Fibroblast of lung (primary cell): ENCODE results near the gene DNER. TPM values are rescaled to one million over a fixed set of nuclear protein-coding genes. Genes with fewer than 3 reads are reported as not detected.

Experiments used
- DNase-seq, 2 donors: peaks; one replicate each; pipeline versions ENCODE4 v3.0.0 to v3.0.0-alpha.2; 2010; ENCODE audit warnings: low read depth in 2 of 2
- H2AFZ ChIP-seq: 2 replicates; pipeline ENCODE4 v1.5.1; 2012; ENCODE audit warnings: low read length, control low read depth, inconsistent platforms
- H3K27ac ChIP-seq: 2 replicates; pipeline ENCODE4 v1.5.1; 2011; ENCODE audit warnings: low read length, control low read depth; ENCODE audit not compliant: insufficient read depth
- H3K27me3 ChIP-seq: 2 replicates; pipeline ENCODE4 v1.5.1; 2011; ENCODE audit warnings: mild to moderate bottlenecking, low read length; ENCODE audit not compliant: control insufficient read depth, insufficient read depth
- H3K36me3 ChIP-seq: 2 replicates; pipeline ENCODE4 v1.5.1; 2011; ENCODE audit warnings: low read length; ENCODE audit not compliant: control insufficient read depth, insufficient read depth
- H3K4me1 ChIP-seq: 2 replicates; pipeline ENCODE4 v1.5.1; 2011; ENCODE audit warnings: low read length; ENCODE audit not compliant: control insufficient read depth, insufficient read depth; ENCODE audit errors: extremely low read depth
- H3K4me2 ChIP-seq: 2 replicates; pipeline ENCODE4 v1.5.1; 2011; ENCODE audit warnings: low read length, control low read depth; ENCODE audit not compliant: insufficient read depth; ENCODE audit errors: extremely low read depth
- H3K4me3 ChIP-seq, 4 experiments: fragments of 200-600 bp in 1 of 4; sonication (generic) in 1 of 4; replicated peaks in 1 of 4; 2 replicates each; pipeline ENCODE4 v1.5.1; 2011 to 2016; ENCODE audit warnings: low read length in 4 of 4, low read depth in 3 of 4, mild to moderate bottlenecking in 3 of 4, control low read depth in 2 of 4, inconsistent platforms in 1 of 4, mixed read lengths in 1 of 4; ENCODE audit not compliant: insufficient read depth in 1 of 4; ENCODE audit errors: control extremely low read depth in 1 of 4
- H3K79me2 ChIP-seq: 2 replicates; pipeline ENCODE4 v1.5.1; 2012; ENCODE audit warnings: mild to moderate bottlenecking, low read length, inconsistent platforms; ENCODE audit not compliant: control insufficient read depth, insufficient read depth
- H3K9ac ChIP-seq: 2 replicates; pipeline ENCODE4 v1.5.1; 2011; ENCODE audit warnings: mild to moderate bottlenecking, low read length, control low read depth; ENCODE audit not compliant: insufficient read depth
- H3K9me3 ChIP-seq: 2 replicates; pipeline ENCODE4 v1.5.1; 2012; ENCODE audit warnings: low read depth, low read length; ENCODE audit not compliant: control insufficient read depth, insufficient read depth
- H4K20me1 ChIP-seq: 2 replicates; pipeline ENCODE4 v1.5.1; 2011; ENCODE audit warnings: low read length; ENCODE audit not compliant: control insufficient read depth, insufficient read depth; ENCODE audit errors: extremely low read depth
- CTCF ChIP-seq, 2 donors: IDR thresholded peaks in 1 of 2; conservative IDR thresholded peaks in 1 of 2; 1 replicate in 1 of 2; 2 replicates in 1 of 2; pipeline ENCODE4 v1.5.1; 2011 to 2012; ENCODE audit warnings: low read length in 2 of 2, control low read depth in 1 of 2, inconsistent platforms in 1 of 2, low read depth in 1 of 2, mild to moderate bottlenecking in 1 of 2
- EZH2 ChIP-seq: IDR thresholded peaks from 2 replicates; pipeline ENCODE4 v1.5.1; 2012; ENCODE audit warnings: low read length, control low read depth, mild to moderate bottlenecking; ENCODE audit errors: missing control alignments
- polyA plus RNA-seq, 2 donors: library from polyadenylated mRNA; depleted of rRNA in 1 of 2; stranded (reverse) in 1 of 2; unstranded in 1 of 2; fragments of >200 nt; gene quantifications; 2 replicates each; pipeline ENCODE4 v1.2.1, GENCODE V29; 2011 to 2012; ENCODE audit warnings: missing spikeins in 1 of 2
- total RNA-seq: library from RNA; depleted of rRNA; stranded (reverse); fragments of >200 nt; gene quantifications from 2 replicates; pipeline ENCODE4 v1.2.1, GENCODE V29; 2014

Gene DNER
- total and polyA plus RNA-seq, 2 donors (not counting 1 experiment from before 2014, with no cell fraction given) = 0.33 to 0.43 TPM

GRCh38 chr2:229393926-229394325, 320.4 kb downstream of the DNER start:
- no peak for DNase-seq
- H3K4me3 ChIP-seq = no peak overlapping the region

GRCh38 chr2:229392196-229392595, 322.2 kb downstream of the DNER start:
- peak; percentile 49 to 86 for DNase-seq
- H3K27me3 ChIP-seq = no peaks in the 10 kb centered on the region
- no peak overlapping the region for H3K4me2 ChIP-seq
- H3K4me1 ChIP-seq = no peaks in the 10 kb centered on the region
- H3K79me2 ChIP-seq = no peaks in the 10 kb centered on the region
- no peak overlapping the region for H3K4me3 ChIP-seq
- H3K27ac ChIP-seq = no peak overlapping the region
- no peak overlapping the region for H3K9ac ChIP-seq
- no peaks in the 10 kb centered on the region for H4K20me1 ChIP-seq
- no peak overlapping the region for H2AFZ ChIP-seq
- no peaks in the 10 kb centered on the region for H3K9me3 ChIP-seq
- TF ChIP-seq CTCF (conservative IDR thresholded peaks at IDR 0.05 in 1 of 2, IDR thresholded peaks at IDR 0.05 in 1 of 2; ENCODE audit: low read depth in 1 of 2, low read length in 2 of 2) (no peak), EZH2 (no peak)
- no peaks in the 10 kb centered on the region for H3K36me3 ChIP-seq

More at GRCh38 chr2:229393926-229394325, 320.4 kb downstream of the DNER start:
- no peak overlapping the region for H3K27ac ChIP-seq
- no peak overlapping the region for H2AFZ ChIP-seq
- no peak for TF ChIP-seq EZH2
- TF ChIP-seq CTCF (conservative IDR thresholded peaks at IDR 0.05 in 1 of 2, IDR thresholded peaks at IDR 0.05 in 1 of 2; ENCODE audit: low read depth in 1 of 2, low read length in 2 of 2) = no peak
- H3K36me3 ChIP-seq = no peaks in the 10 kb centered on the region
- no peaks in the 10 kb centered on the region for H4K20me1 ChIP-seq
- no peaks in the 10 kb centered on the region for H3K27me3 ChIP-seq
- no peaks in the 10 kb centered on the region for H3K9me3 ChIP-seq
- no peak overlapping the region for H3K9ac ChIP-seq
- H3K4me1 ChIP-seq = no peaks in the 10 kb centered on the region
- no peaks in the 10 kb centered on the region for H3K79me2 ChIP-seq
- H3K4me2 ChIP-seq = no peak overlapping the region

GRCh38 chr2:229388731-229389130, 325.6 kb downstream of the DNER start:
- Histone ChIP-seq H3K36me3 (no peaks in the 10 kb centered on the region), H3K27ac (no peak overlapping the region), H3K9me3 (no peaks in the 10 kb centered on the region), H3K4me3 (no peak overlapping the region), H3K4me2 (no peak overlapping the region), H4K20me1 (no peaks in the 10 kb centered on the region), H3K79me2 (no peaks in the 10 kb centered on the region), H3K9ac (no peak overlapping the region), H2AFZ (no peak overlapping the region), H3K4me1 (no peaks in the 10 kb centered on the region), H3K27me3 (no peaks in the 10 kb centered on the region)
- no peak for DNase-seq
- TF ChIP-seq EZH2 = no peak
